Skin epidermis (tissue), 12 donors: ENCODE data around the gene CALB2.

Source experiments
- H3K27ac ChIP-seq, 21 experiments: fragments of 200-600 bp; sonication (generic) in 11 of 21; one replicate each; pipeline ENCODE4 v1.5.0; 2020; ENCODE audit warnings: mild to moderate bottlenecking in 3 of 21, inconsistent platforms in 2 of 21, moderate library complexity in 2 of 21
- H3K4me3 ChIP-seq, 7 experiments: fragments of 200-600 bp; sonication (generic) in 2 of 7; one replicate each; pipeline ENCODE4 v1.5.0; 2020; ENCODE audit warnings: inconsistent platforms in 2 of 7, mild to moderate bottlenecking in 2 of 7, moderate library complexity in 1 of 7

CALB2 gene

DNA sequence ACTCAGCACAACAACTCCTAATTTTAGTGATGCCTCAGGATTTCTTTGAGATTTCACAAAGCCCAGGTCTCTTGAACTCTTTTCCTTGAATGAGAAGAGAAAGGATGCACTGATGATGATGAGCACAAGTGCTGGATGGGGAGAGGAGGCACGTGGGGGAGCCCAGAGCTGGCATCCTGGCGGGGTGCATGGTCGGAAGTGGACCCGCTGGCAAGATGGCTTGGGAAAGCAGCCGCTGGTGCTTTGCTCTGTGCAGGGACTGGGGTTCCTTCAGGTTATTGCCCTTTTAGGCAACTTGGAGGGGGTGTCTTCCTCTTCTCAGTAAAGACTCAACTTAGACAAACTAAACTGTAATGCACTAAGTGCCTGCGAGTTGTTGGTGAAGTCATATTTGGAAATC lies 22.3 kb downstream of the CALB2 start:
- H3K4me3 ChIP-seq: no peak overlapping the region

GRCh38 chr16:71383054-71383773 lies 24.7 kb downstream of the CALB2 start:
- Histone ChIP-seq H3K27ac (no peak overlapping the region), H3K4me3 (no peak overlapping the region)

More for the DNA sequence above, 22.3 kb downstream of the CALB2 start:
- H3K27ac ChIP-seq: no peak overlapping the region

- Histone ChIP-seq H3K27ac (no peak overlapping the region), H3K4me3 (no peak overlapping the region)
These were observed 25.7 kb downstream of the CALB2 start for GRCh38 chr16:71384073-71384724.

DNA sequence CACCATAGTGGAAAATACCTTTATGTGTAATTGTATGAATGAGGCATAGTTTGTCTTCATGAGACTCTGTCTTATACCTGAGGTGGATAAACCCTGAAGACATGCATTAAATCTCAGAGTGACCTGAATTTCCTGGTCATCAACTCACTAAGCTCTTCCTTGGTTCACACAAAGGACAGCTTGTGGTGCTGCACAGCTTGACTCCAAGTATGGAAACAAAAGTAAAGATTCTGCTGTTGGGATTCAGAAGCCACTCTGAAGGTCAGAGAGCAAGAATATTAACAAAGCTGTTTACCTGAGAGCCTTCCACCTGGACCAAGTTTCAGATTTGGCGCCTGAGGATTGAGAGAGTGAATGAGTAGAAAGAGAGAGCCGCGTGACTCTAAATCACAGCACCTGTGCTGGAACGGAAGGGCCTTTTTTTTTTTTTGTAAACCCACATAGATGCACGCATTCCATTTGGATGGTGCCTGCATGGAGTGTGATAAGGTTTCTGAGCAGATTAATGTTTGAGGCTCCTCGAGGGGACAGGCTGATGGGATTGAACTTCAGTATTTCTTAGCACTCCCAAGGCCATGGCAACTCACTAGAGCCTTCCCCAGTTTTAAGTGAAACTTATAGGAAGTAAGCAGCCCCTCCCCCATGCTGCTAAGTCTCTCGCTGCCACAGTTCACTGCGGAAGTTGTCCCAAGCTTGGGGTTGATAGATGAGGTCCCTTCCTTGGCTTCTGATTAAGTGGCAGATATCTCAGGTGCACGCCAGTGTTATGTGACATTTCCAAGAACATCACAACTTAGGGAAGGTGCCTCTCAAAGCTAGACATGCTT lies 28.7 kb downstream of the CALB2 start:
- Histone ChIP-seq H3K4me3 (no peak overlapping the region), H3K27ac (no peak overlapping the region)

DNA sequence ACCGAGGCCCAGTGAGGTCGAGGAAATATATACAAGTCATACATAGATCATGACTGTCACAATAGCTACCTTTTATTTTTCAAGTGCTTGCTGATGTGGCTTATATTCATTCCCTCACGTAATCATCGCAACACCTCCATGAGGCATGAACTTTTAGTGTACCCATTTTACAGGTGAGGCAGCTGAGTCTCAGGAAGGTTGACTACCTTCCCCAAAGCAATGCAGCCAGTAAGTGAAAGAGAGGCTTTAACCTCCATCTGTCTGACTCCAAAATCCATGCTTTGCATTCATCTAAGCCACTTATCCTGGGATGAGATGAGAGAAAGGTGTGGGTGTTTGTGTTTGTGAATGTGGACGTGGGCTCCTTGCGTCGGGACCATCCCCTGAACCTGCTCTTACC lies 30.8 kb downstream of the CALB2 start:
- H3K27ac ChIP-seq: no peak overlapping the region
- no peak overlapping the region for H3K4me3 ChIP-seq

- no peak overlapping the region for H3K4me3 ChIP-seq
- no peak overlapping the region for H3K27ac ChIP-seq
These were observed 38.1 kb downstream of the CALB2 start for GRCh38 chr16:71396594-71396993.

DNA sequence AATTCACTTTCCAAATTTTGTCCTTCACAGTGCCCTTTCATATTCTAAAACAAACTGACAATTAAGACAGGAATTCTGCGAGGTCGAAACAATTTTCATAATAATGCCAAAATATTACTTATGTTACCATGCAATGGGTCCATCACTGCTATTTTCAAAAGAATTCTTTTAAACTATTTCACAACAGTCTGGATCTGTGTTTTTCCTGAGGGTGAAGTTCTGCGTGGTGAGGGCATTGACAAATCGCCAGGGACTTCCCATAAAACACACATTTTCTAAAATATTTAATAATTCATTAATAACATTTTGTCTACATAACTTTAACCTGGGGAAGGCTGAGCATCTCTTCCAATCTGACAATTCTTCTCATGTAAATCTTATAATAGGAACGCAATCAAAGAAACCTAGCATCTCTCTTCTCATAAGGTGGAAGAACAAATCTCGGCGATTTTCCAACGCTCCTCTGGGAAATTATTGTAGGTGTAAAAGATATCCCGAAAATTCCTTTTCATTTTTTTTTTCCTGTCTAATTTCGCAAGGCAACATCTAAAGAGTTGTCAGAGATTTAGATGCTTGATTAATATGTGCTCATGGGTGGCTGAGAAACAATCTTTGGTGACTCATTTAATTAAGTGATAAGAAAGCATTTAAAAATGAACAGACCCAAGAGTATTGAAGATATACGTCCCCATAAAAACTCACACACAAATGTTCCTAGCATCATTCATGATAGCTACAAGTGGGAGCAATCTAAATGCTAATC lies 41.5 kb downstream of the CALB2 start:
- no peak overlapping the region for H3K4me3 ChIP-seq
- no peak overlapping the region for H3K27ac ChIP-seq

DNA sequence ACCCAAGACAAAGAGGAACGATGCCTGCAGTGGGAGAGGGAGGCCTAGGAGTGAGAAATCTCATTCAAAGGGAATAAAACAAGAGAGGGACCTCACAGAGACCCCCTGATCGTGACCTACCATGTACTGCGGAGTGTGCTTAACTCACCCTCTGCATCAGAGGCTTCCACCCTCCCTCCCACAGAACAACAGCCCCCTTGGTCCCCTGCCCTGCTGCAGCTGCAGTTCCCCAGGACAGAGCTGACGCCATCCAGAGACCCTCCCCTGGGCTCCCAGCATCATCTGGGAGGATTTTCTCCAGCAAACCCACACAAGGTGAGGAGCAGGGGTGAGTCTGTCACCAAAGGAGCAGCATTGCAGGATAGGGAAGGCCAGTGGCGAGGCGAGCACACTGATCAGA lies 43.5 kb downstream of the CALB2 start:
- H3K4me3 ChIP-seq: no peak overlapping the region
- no peak overlapping the region for H3K27ac ChIP-seq

DNA sequence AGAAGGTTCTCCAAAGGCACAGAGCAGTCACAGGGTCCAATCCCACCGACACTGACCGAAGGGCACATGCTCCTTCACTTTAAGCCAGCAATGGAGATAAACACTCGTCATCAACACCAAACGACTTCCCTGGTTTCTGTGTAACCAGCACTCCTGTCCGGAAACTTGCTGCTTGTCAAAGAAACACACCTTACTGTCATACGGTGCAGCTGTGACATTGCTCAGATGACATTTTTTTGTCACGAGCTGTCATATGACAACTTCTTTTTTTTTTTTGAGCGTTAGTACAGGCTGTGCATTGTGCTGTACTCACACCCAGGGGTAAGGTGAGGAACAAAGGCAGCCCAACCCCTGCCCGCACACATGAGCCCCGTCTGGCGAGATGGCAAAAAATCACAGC lies 44.2 kb downstream of the CALB2 start:
- Histone ChIP-seq H3K27ac (no peak overlapping the region), H3K4me3 (no peak overlapping the region)

GRCh38 chr16:71404364-71404763 lies 45.8 kb downstream of the CALB2 start:
- no peak overlapping the region for H3K4me3 ChIP-seq
- no peak overlapping the region for H3K27ac ChIP-seq

DNA sequence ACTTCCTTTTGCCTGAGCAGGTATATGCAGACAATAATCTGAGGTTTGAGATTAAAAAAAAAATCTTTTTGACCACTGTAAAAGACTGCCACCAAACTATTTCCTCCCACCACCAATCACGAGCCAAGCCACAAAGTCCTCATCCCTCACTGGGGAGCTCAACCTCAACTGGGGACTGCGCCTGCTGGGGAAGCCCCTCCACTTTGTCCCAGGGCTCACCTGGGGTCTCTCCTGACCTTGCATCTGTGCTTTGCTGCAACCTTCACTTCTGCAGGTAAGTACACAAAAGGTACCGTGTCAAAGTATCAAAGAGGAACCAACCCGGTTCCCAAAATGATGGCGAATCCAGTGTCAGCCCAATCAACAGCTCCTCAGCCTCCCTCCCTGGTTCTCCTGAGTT lies 47.8 kb downstream of the CALB2 start:
- Histone ChIP-seq H3K4me3 (no peak overlapping the region), H3K27ac (no peak overlapping the region)

DNA sequence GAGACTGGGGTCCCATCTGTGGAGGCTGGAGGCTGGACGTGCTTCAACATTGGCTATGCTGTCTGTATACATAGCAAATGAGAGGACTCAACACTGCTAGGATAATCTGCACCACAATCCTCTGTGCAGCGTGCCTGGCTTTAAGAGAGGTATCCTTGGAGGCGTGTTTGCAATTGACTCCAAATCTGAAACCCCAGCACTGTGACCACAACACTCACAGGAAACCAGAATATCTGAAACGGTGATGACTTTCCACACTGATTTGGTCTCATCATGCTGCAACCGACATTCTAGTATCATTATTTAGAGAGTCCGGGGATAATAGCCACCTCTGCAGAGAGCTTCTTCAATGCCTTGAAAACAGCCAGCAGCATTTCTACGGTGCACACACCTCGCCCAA lies 48.2 kb downstream of the CALB2 start:
- Histone ChIP-seq H3K27ac (no peak overlapping the region), H3K4me3 (no peak overlapping the region)

DNA sequence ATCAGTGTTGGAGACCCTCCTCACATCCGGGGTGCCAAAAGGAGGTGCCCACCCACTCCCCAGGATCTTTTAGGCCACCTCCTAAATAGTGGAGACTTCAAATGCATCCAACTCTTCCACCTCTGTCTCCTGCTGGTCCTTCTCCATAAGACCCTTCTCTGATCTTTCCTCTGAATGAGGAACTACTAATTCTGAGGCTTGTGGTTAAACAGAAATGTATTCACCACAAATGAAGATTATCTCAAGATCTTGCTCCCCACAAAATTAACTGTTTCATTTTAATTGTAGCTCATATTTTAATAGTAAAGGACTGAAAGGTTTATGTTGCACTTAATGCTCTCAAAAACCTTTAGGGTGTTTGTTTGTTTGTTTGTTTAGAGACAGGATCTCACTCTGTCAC lies 49.2 kb downstream of the CALB2 start:
- H3K27ac ChIP-seq: no peak overlapping the region
- H3K4me3 ChIP-seq: no peak overlapping the region

DNA sequence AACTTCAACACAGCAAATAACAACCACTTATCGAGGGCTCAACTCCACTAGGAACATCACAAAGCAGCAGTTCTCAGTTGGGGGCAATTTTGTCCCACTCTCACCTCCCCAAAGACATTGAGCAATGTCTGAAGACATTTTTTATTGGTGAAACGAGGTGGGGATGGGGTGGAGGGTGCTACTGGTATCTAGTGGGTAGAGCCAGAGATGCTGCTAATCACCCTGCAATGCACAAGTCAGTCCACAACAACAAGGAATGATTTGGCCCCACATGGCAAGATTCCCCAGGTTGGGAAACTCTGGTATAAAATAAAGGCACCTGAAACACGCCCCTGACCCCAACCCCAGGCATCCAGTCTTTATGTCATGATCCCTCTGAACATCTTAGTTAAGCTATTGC lies 50.0 kb downstream of the CALB2 start:
- H3K27ac ChIP-seq: no peak overlapping the region
- no peak overlapping the region for H3K4me3 ChIP-seq

DNA sequence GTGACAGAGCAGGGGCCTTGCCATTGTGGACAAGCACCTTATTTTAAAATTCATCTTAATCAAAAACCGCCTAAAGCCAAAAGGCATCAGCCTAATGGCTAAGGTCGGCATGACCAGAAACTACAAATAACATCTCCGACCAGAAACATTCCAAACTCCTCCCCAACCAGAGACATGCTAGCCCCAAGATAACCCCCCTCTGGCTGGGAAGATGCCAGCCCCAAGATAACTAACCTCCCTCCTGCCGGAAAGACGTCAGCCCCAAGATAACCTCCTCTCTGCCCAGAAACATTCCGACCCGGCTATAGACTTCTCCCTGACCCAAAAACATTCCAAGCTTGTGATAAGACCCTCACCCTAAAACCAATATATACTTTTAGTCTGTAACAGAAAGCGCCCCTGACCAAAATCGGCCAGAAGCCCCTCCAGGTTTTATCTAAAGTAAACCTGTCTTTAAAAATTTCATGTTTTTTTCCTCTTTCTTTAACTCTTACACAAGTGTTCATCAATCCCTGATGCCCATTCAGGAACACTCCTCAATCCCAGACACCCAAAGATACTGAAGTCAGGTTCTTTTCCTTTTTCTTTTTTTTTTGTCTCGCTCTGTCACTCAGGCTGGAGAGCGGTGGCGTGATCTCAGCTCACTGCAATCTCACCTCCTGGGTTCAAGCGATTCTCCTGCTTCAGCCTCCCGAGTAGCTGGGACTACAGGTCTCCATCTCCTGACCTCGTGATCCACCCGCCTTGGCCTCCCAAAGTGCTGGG lies 50.7 kb downstream of the CALB2 start:
- H3K27ac ChIP-seq: no peak overlapping the region
- H3K4me3 ChIP-seq: no peak overlapping the region

- Histone ChIP-seq H3K4me3 (no peak overlapping the region), H3K27ac (no peak overlapping the region)
These were observed 51.6 kb downstream of the CALB2 start for GRCh38 chr16:71410146-71410545.

- H3K4me3 ChIP-seq: no peak overlapping the region
These were observed 54.0 kb downstream of the CALB2 start for GRCh38 chr16:71412270-71413160.

GRCh38 chr16:71413341-71413740 lies 54.8 kb downstream of the CALB2 start:
- no peak overlapping the region for H3K27ac ChIP-seq
- no peak overlapping the region for H3K4me3 ChIP-seq

More at GRCh38 chr16:71412270-71413160, 54.0 kb downstream of the CALB2 start:
- H3K27ac ChIP-seq: no peak overlapping the region
